GM11168 (cell line): ENCODE results near the gene PRSS22.

Experiments used
- in situ Hi-C: fragments of 300-500 bp; cut with MboI; formaldehyde crosslinking; loops from one replicate; pipeline ENCODE4 v1.12.0; 2022; ENCODE audit warnings: low sequenced_read_pairs; ENCODE audit not compliant: unreplicated experiment

Gene PRSS22

GRCh38 chr16:2853531-2854073, 4.4 kb downstream of the PRSS22 start:
- in situ Hi-C loops = no loop called here

GRCh38 chr16:2852731-2853507, 5.1 kb downstream of the PRSS22 start:
- in situ Hi-C loops = no loop called here

- in situ Hi-C loops = no loop called here
Observed at GRCh38 chr16:2852003-2852730, 5.8 kb downstream of the PRSS22 start.

- in situ Hi-C loops = no loop called here
Observed at GRCh38 chr16:2848933-2849725, 8.8 kb downstream of the PRSS22 start.

GRCh38 chr16:2846511-2847310, 11.3 kb downstream of the PRSS22 start:
- in situ Hi-C loops = no loop called here

- in situ Hi-C loops = no loop called here
Observed at GRCh38 chr16:2845116-2845515, 12.9 kb downstream of the PRSS22 start.

- in situ Hi-C loops = no loop called here
Observed at GRCh38 chr16:2843526-2843925, 14.4 kb downstream of the PRSS22 start.

- in situ Hi-C loops = no loop called here
Observed at GRCh38 chr16:2842340-2843000, 15.5 kb downstream of the PRSS22 start.

- in situ Hi-C loops = no loop called here
Observed at GRCh38 chr16:2841606-2842339, 16.2 kb downstream of the PRSS22 start.

GRCh38 chr16:2840914-2841313, 17.1 kb downstream of the PRSS22 start:
- in situ Hi-C loops = no loop called here

GRCh38 chr16:2839650-2840450, 18.1 kb downstream of the PRSS22 start:
- in situ Hi-C loops = no loop called here

GRCh38 chr16:2838928-2839327, 19.0 kb downstream of the PRSS22 start:
- in situ Hi-C loops = no loop called here

GRCh38 chr16:2836646-2837508, 21.1 kb downstream of the PRSS22 start:
- in situ Hi-C loops = no loop called here

GRCh38 chr16:2835638-2836493, 22.1 kb downstream of the PRSS22 start:
- in situ Hi-C loops = no loop called here

- in situ Hi-C loops = no loop called here
Observed at GRCh38 chr16:2834968-2835367, 23.0 kb downstream of the PRSS22 start.

- in situ Hi-C loops = no loop called here
Observed at GRCh38 chr16:2833776-2834175, 24.2 kb downstream of the PRSS22 start.
